Activated naive CD8-positive, alpha-beta T cell treated with anti-CD3 and anti-CD28 coated beads, Interleukin-2, amount 50 U/mL, for 24 hours (primary cell): Measurements from ENCODE around the gene CEP131.

Experiments
- ATAC-seq: fragments of 150-1000 bp; cut with Tn5 transposase; one replicate; pipeline ENCODE4 v1.10.0; 2021
- DNase-seq: peaks from one replicate; pipeline ENCODE4 v3.0.0; 2021
- H3K27ac Mint-ChIP-seq: one replicate; pipeline ENCODE4 v1.8.0; 2021; ENCODE audit warnings: mild to moderate bottlenecking, mixed read lengths
- H3K27me3 Mint-ChIP-seq: one replicate; pipeline ENCODE4 v1.8.0; 2021; ENCODE audit warnings: mixed read lengths
- H3K36me3 Mint-ChIP-seq: one replicate; pipeline ENCODE4 v1.8.0; 2021; ENCODE audit warnings: low read depth, mixed read lengths
- H3K4me1 Mint-ChIP-seq: one replicate; pipeline ENCODE4 v1.8.0; 2021; ENCODE audit warnings: mixed read lengths
- H3K4me3 Mint-ChIP-seq: one replicate; pipeline ENCODE4 v1.8.0; 2021; ENCODE audit warnings: mild to moderate bottlenecking, moderate library complexity, mixed read lengths
- H3K9me3 Mint-ChIP-seq: one replicate; pipeline ENCODE4 v1.8.0; 2021; ENCODE audit warnings: mixed read lengths

CEP131 gene

GRCh38 chr17:81237591-81238489 lies 15.1 kb upstream of the CEP131 start:
- Mint-ChIP-seq H3K4me3 (peak overlapping the region; percentile 82), H3K36me3 (peaks cover 14% of the 10 kb centered on the region), H3K9me3 (no peaks in the 10 kb centered on the region), H3K27ac (peak overlapping the region; percentile 59), H3K4me1 (peaks cover 34% of the 10 kb centered on the region), H3K27me3 (no peaks in the 10 kb centered on the region)
- ATAC-seq (no peak), DNase-seq (no peak)

DNA sequence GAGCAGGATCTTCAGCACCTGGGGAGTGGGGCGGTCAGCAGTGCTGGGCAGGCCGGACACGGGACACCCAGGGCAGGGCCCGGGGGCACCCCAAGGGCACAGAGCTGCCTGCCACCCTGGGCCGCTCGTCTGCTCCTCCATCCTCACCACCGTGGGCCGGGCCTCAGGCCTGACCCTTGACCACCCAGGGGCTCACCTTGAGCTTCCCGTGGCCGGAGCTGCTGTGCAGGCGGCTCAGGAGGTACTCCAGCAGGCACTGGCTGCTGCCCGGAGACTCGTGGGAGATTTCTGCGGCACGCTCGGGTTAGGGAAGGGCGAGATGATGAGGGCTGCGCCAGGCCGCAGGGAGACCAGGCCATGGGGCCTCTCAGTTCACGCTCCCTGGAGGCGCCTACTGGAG lies 14.0 kb upstream of the CEP131 start:
- H3K4me3 Mint-ChIP-seq, result no peak overlapping the region

GRCh38 chr17:81235822-81236740 lies 13.3 kb upstream of the CEP131 start:
- H3K27ac Mint-ChIP-seq, result no peak overlapping the region
- H3K4me3 Mint-ChIP-seq, result no peak overlapping the region

More for the DNA sequence above, 14.0 kb upstream of the CEP131 start:
- Mint-ChIP-seq H3K4me1 (peaks cover 29% of the 10 kb centered on the region), H3K27me3 (no peaks in the 10 kb centered on the region), H3K27ac (no peak overlapping the region), H3K9me3 (no peaks in the 10 kb centered on the region), H3K36me3 (peaks cover 14% of the 10 kb centered on the region)
- no peak for ATAC-seq
- no peak for DNase-seq

DNA sequence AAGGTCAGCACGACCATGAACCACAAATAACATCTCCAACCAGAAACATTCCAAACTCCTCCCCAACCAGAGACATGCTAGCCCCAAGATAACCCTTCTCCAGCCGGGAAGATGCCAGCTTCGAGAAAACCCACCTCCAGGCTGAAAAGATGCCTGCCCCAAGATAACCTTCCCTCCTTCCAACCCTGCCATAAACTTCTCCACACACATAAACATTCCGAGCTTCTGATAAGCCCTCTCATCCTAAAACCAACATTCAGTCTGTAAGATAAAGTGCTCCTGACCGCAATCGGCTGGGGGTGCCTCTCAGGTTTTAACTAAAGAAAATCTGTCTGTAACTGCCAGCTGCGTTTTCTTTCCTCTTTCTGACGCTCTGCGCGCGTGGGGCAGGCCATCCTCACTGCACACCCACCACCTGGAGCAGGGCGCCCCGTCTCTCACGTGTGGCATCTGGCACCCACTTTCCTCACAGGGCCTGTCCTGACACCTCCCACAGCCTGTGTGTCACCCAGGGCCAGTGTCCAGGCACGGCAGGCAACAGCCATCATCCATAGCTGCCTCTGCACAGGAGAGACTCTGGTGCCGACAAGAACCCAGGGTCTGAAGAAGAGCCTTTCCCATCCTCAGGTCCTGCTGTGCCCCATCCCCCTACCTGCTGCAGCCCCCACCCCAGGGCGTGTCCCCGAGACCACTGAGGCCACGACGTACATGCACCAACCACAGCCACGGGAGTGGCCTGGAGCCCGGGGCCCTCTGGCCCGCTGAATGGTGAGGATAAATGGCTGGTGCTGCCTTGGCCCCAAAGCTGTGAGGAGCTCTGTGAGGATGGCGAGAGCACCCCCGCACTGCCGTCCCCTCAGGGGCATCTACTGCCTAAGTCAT lies 12.4 kb upstream of the CEP131 start:
- Mint-ChIP-seq H3K4me3 (no peak overlapping the region), H3K27ac (no peak overlapping the region), H3K27me3 (no peaks in the 10 kb centered on the region), H3K9me3 (no peaks in the 10 kb centered on the region), H3K36me3 (peaks cover 12% of the 10 kb centered on the region), H3K4me1 (peaks cover 16% of the 10 kb centered on the region)
- DNase-seq (no peak), ATAC-seq (no peak)

More at GRCh38 chr17:81235822-81236740, 13.3 kb upstream of the CEP131 start:
- peaks cover 12% of the 10 kb centered on the region for H3K36me3 Mint-ChIP-seq
- ATAC-seq, result no peak
- no peaks in the 10 kb centered on the region for H3K27me3 Mint-ChIP-seq
- H3K9me3 Mint-ChIP-seq, result no peaks in the 10 kb centered on the region
- DNase-seq, result no peak
- H3K4me1 Mint-ChIP-seq, result peaks cover 22% of the 10 kb centered on the region

DNA sequence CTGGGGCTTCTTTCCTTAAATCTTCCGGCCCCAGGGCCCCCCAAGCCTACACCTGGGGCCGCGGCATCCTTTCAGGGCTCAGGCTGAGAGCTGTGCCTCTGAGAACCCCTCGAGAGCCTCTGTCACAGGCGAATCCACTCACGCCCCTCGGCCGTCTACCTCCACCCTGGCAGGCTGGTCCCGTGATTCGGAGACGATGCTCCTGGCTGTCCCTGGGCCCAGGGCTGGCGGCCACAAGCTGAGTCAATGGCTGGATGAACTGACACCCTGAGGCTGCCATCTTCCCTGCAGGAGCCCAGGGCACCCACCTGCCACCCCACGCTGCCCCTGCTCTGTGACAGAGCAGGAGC lies 11.7 kb upstream of the CEP131 start:
- DNase-seq (no peak), ATAC-seq (no peak)
- Mint-ChIP-seq H3K4me3 (no peak overlapping the region), H3K4me1 (peaks cover 13% of the 10 kb centered on the region), H3K27ac (no peak overlapping the region), H3K9me3 (no peaks in the 10 kb centered on the region), H3K27me3 (no peaks in the 10 kb centered on the region), H3K36me3 (peaks cover 11% of the 10 kb centered on the region)

- H3K27ac Mint-ChIP-seq, result no peak overlapping the region
- no peak overlapping the region for H3K4me3 Mint-ChIP-seq
- peaks cover 11% of the 10 kb centered on the region for H3K36me3 Mint-ChIP-seq
- H3K27me3 Mint-ChIP-seq, result no peaks in the 10 kb centered on the region
- DNase-seq, result no peak
- no peaks in the 10 kb centered on the region for H3K9me3 Mint-ChIP-seq
- no peak for ATAC-seq
- H3K4me1 Mint-ChIP-seq, result peaks cover 13% of the 10 kb centered on the region
Observed at GRCh38 chr17:81233811-81234505, 11.2 kb upstream of the CEP131 start.

DNA sequence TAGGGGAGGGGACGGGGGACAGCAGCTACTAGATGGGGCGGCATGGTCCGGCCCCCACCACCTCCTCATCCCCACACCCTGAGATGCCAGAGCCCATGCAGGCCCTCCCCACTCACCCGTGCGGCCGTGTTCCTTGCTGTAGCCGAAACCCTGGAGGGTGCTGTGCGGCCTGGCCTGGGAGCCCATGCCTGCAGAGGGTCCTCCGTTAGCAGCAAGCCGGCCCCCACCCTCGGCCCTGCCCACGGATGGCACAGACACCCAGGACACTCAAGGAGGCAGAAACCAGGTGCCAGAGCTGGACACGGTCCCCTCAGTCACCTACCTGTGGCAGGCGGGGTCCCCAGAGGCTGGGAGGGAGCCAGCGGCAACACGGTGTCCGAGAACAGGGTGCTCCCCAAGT lies 10.6 kb upstream of the CEP131 start:
- H3K4me1 Mint-ChIP-seq, result peaks cover 13% of the 10 kb centered on the region
- peaks cover 11% of the 10 kb centered on the region for H3K36me3 Mint-ChIP-seq
- no peak for DNase-seq
- no peak overlapping the region for H3K4me3 Mint-ChIP-seq
- H3K27me3 Mint-ChIP-seq, result no peaks in the 10 kb centered on the region
- no peak for ATAC-seq
- no peaks in the 10 kb centered on the region for H3K9me3 Mint-ChIP-seq
- no peak overlapping the region for H3K27ac Mint-ChIP-seq

DNA sequence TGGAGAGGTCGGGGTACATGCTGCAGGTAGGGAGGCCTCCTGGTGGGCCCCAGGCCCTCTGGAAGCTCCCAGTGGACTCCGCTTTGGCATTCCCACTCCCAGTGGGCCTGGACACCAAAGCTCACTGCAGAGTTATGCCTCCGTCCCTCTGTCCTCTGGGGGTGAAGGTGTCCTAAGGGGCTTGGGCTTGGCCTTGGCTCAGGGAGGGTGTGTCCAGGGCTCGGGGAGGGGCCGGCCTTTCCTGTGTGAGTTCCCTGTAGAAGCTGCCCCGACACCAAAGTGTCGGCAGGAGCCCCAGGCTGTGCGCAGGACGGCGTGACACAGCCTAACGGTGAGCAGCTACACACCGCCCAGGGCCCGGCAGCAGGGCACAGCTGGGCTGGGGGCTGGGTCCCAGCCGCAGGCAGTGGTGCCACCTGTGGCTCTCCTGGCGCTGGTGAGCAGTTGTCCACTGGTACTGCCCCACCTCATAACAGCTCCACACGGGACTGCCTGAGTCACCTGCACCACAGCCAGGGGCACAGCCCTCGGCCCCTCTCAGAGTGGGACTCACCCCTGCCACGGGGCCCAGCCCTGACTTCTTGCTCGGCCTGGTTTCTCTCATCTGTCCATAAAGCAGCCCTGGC lies 10.0 kb upstream of the CEP131 start:
- H3K4me3 Mint-ChIP-seq, result no peak overlapping the region
- H3K27me3 Mint-ChIP-seq, result no peaks in the 10 kb centered on the region
- peaks cover 12% of the 10 kb centered on the region for H3K4me1 Mint-ChIP-seq
- peaks cover 11% of the 10 kb centered on the region for H3K36me3 Mint-ChIP-seq
- ATAC-seq, result no peak
- no peaks in the 10 kb centered on the region for H3K9me3 Mint-ChIP-seq
- no peak overlapping the region for H3K27ac Mint-ChIP-seq
- no peak for DNase-seq

DNA sequence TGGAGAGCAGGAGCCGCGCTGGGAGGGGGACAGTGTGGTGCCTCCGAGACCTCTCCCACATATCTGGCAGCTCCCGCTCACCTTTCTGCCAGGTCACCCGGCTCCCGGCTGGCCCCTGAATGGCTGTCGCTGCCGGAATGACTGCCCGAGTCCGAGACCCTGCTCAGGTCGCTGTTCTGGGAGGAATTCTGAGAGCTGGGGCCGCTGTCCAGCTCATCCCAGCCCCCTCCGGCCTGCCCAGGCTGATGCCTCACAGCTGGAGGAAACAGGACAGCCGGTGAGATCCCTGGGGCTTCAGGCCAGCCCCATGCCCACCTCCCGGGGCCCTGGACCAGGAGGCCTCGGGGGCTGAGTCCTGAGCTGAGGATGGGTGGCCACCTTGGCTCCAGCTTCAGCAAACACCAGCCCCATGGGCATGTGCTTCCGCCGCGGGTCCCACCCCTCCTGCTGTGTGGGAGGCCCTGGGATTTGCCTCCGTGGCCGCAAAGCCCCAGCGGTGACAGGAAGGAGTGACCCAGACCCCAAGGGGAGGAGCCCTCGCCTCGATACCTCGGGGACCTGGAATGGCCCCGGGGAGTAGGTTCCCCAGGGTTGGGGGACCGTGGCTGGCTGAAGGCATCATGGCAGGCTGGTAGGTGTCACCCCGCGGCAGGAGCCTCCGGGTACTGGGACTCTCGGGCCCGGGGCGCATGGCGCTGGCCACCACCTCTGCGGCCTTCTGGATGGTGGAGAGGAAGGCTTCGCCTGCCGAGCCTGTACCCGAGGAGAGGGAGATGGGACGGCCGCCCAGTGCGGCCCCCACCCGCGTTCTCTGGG lies 9.2 kb upstream of the CEP131 start:
- H3K4me1 Mint-ChIP-seq, result peaks cover 8% of the 10 kb centered on the region
- no peak overlapping the region for H3K4me3 Mint-ChIP-seq
- no peak for DNase-seq

DNA sequence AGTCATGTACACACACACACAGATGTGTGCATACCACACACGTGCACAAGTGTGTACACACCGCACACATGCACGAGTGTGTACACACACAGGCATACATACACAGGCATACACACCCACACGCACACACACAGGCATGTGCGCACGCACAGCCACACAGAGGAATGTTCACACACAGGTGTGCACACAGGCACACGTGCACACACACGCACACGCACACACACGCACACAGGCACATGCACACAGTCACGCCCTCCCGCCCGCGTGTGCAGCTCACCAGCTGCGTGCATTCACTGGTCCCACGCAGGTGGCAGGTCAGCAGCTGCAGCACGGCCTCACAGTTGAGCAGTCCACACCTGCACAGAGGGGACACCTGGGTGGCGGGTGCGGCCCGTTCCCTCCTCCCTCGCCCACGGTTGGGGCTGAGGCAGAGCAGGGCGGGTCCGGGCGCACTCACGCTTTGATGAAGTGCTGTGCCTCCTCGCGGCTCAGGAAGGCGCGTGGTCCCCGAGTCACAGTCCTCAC lies 8.4 kb upstream of the CEP131 start:
- DNase-seq (no peak), ATAC-seq (no peak)
- H3K4me1 Mint-ChIP-seq, result peaks cover 6% of the 10 kb centered on the region
- H3K27me3 Mint-ChIP-seq, result no peaks in the 10 kb centered on the region
- H3K4me3 Mint-ChIP-seq, result no peak overlapping the region
- H3K9me3 Mint-ChIP-seq, result no peaks in the 10 kb centered on the region
- H3K27ac Mint-ChIP-seq, result no peak overlapping the region
- peaks cover 11% of the 10 kb centered on the region for H3K36me3 Mint-ChIP-seq

More for the DNA sequence above, 9.2 kb upstream of the CEP131 start:
- peaks cover 11% of the 10 kb centered on the region for H3K36me3 Mint-ChIP-seq
- no peaks in the 10 kb centered on the region for H3K27me3 Mint-ChIP-seq
- no peak overlapping the region for H3K27ac Mint-ChIP-seq
- H3K9me3 Mint-ChIP-seq, result no peaks in the 10 kb centered on the region
- ATAC-seq, result no peak

DNA sequence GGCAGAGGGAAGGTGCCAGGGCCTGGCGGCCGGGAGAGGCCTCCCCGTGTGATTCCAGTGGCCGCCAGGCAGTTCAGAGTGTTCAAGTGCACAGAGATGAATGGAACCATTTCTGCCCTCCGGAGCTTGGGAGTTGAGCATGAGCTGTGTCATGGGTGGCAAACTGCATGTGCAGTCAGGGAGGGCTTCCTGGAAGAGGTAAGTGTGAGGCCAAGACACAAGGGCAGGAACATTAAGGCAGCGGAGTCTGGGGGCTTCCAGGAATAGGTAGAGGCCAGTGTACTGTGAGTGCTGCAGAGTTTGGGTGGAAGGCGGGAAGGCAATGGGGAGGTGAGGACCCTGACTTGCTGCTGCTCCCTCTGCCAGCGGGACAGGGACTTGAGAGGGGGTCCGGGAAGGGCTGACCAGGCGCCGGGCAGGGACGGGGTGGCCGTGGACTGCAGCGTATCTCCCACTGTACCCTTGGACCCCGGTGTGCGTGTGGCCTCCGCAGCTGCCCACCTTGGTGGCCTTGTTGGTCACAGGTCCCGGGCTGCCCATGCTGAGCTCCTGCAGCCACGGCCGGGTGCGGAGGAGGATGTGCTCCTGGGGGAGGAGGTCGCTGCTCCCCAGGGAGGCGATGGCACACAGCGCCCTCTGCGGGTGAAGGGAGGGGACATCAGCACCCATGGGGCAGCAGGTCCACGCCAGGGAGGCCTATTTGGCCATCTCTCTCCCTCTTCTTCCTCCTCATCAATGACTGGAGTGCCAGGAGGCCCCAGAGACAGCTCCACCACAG lies 7.5 kb upstream of the CEP131 start:
- no peaks in the 10 kb centered on the region for H3K27me3 Mint-ChIP-seq
- DNase-seq, result no peak
- no peak for ATAC-seq
- no peaks in the 10 kb centered on the region for H3K9me3 Mint-ChIP-seq
- H3K36me3 Mint-ChIP-seq, result peaks cover 11% of the 10 kb centered on the region
- no peak overlapping the region for H3K27ac Mint-ChIP-seq
- H3K4me3 Mint-ChIP-seq, result no peak overlapping the region
- peaks cover 5% of the 10 kb centered on the region for H3K4me1 Mint-ChIP-seq

DNA sequence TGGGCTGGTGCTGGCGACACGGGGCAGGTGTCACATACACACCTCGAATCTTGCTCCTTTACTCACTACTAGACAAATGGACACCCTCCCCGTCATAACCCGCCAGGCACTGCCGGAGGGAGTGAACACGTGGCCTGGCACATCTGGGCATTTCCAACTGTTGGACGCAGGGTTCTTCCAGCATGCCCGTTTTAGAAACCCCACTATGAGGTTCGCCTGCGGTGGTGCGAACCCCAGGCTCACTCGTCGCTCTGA lies 6.8 kb upstream of the CEP131 start:
- no peak for DNase-seq
- no peaks in the 10 kb centered on the region for H3K9me3 Mint-ChIP-seq
- H3K27ac Mint-ChIP-seq, result no peak overlapping the region
- no peak for ATAC-seq
- peaks cover 11% of the 10 kb centered on the region for H3K36me3 Mint-ChIP-seq
- H3K4me3 Mint-ChIP-seq, result no peak overlapping the region
- no peaks in the 10 kb centered on the region for H3K27me3 Mint-ChIP-seq
- peaks cover 5% of the 10 kb centered on the region for H3K4me1 Mint-ChIP-seq
